Effector CD8-positive, alpha-beta T cell (primary cell): Measurements from ENCODE around the gene PRAMEF7.
"Not testable (repeated sequence)": the region's sequence is repeated elsewhere in the genome, so short reads cannot be mapped to it uniquely, and the experiment has no call there.

ENCODE experiments used
- DNase-seq: peaks from one replicate; lab custom pipeline; 2025; lab: John Stamatoyannopoulos, UW
- total RNA-seq, 4 experiments: gene quantifications; one replicate each; lab custom pipeline; 2026; lab: John Stamatoyannopoulos, UW

Gene PRAMEF7
- 0 reads per million in 4 experiments for total RNA-seq

- not testable (repeated sequence) for DNase-seq
These were observed at the start of gene PRAMEF7 for GRCh38 chr1:12916310-12916709. TSS of gene PRAMEF7 (plus strand) at chr1:12916610. CDS start at chr1:12917693, 1,083 bp downstream.

- DNase-seq, result not testable (repeated sequence)
These were observed 38.0 kb upstream of the PRAMEF7 start for GRCh38 chr1:12878453-12878852.

- not testable (repeated sequence) for DNase-seq
These were observed 30.3 kb upstream of the PRAMEF7 start, which contains the start of gene PRAMEF4 for GRCh38 chr1:12886101-12886500. TSS of gene PRAMEF4 (minus strand) at chr1:12886201. CDS start at chr1:12883394, 2,807 bp downstream.

GRCh38 chr1:12898170-12898569 is 18.2 kb upstream of the PRAMEF7 start, which contains the start of gene PRAMEF10:
TSS of gene PRAMEF10 (minus strand) at chr1:12898270. CDS start at chr1:12895847, 2,423 bp downstream.
- not testable (repeated sequence) for DNase-seq

- not testable (repeated sequence) for DNase-seq
These were observed 17.2 kb upstream of the PRAMEF7 start for GRCh38 chr1:12899186-12899585.

GRCh38 chr1:12903793-12904572 is 12.4 kb upstream of the PRAMEF7 start:
- not testable (repeated sequence) for DNase-seq

- DNase-seq, result not testable (repeated sequence)
These were observed 5.3 kb downstream of the PRAMEF7 start for GRCh38 chr1:12921749-12922148.

- not testable (repeated sequence) for DNase-seq
These were observed 8.0 kb downstream of the PRAMEF7 start for GRCh38 chr1:12924368-12924767.

GRCh38 chr1:12947480-12947879 is 31.1 kb downstream of the PRAMEF7 start, which contains the start of gene PRAMEF6:
TSS of gene PRAMEF6 (minus strand) at chr1:12947580. CDS start at chr1:12942518, 5,062 bp downstream.
- not testable (repeated sequence) for DNase-seq
